ENCODE measurements around the gene RAB7A. TPM values are rescaled to one million over a fixed set of nuclear protein-coding genes. Genes with fewer than 3 reads are reported as not detected.

RAB7A gene
- total and polyA plus RNA-seq, 2 of the 13 experiments (the other 11 are each of a cell fraction or from before 2014, with no cell fraction given), result 26.5 to 182 TPM

GRCh38 chr3:128814519-128815317 lies 88.7 kb downstream of the RAB7A start (continued):
- TF ChIP-seq ZBTB4 (CRISPR knock-in tag; IDR thresholded peaks at IDR 0.05; ENCODE audit: borderline replicate concordance), result no peak

- H3K4me3 ChIP-seq (replicated peaks in 1 of 3; ENCODE audit: insufficient read depth in 1 of 3, low read depth in 2 of 3, low read length in 3 of 3), result no peak overlapping the region
- ChIA-PET CTCF (ENCODE audit: low intra/inter-chr PET ratio, low total read pairs) (no interaction called here), POLR2A (no interaction called here)
- whole genome bisulfite sequencing (ENCODE audit: low lambda C conversion rate), result 84% methylated on average over 3 of the region's 3 CpGs
- in situ Hi-C loops (cut with HindIII; ENCODE audit: extremely low pct_ligation_motif_present, low pct_unique_long_range_greater_than_20kb), result no loop called here
- intact Hi-C loops (cut with micrococcal nuclease; ENCODE audit: unreplicated experiment), result no loop called here
- no peak overlapping the region for H3K9ac ChIP-seq (ENCODE audit: insufficient read depth, low read depth, low read length)
- no peaks in the 10 kb centered on the region for H3K4me1 ChIP-seq (ENCODE audit: insufficient read depth, low read length)
- peaks cover 2% of the 10 kb centered on the region; the same call in 1 of the 2 replicates for H4K20me1 ChIP-seq (ENCODE audit: insufficient read depth, low read length)
- no peaks in the 10 kb centered on the region for H3K79me2 ChIP-seq (ENCODE audit: insufficient read depth, low read length)
- DNase-seq (ENCODE audit: low spot score), result no peak
- H3K36me3 ChIP-seq (replicated peaks in 1 of 2; ENCODE audit: control insufficient read depth in 1 of 2, insufficient read depth in 2 of 2, low read length in 2 of 2), result peaks cover 19 to 52% of the 10 kb centered on the region in 2 experiments
- no peaks in the 10 kb centered on the region for H3K9me3 ChIP-seq (ENCODE audit: low read length)
- H3K27me3 ChIP-seq (ENCODE audit: control insufficient read depth in 1 of 2, insufficient read depth in 2 of 2, low read length in 2 of 2), result no peaks in the 10 kb centered on the region
- no peak for FAIRE-seq
- ATAC-seq, result no peak
- BruUV-seq (replicated peaks), result no TSS peak
- no peak for TF ChIP-seq KLF12 (CRISPR knock-in tag; IDR thresholded peaks at IDR 0.05; ENCODE audit: borderline replicate concordance)
- no peak for TF ChIP-seq ZGPAT (CRISPR knock-in tag; IDR thresholded peaks at IDR 0.05)
- peak; percentile 23 for TF ChIP-seq SKI (IDR thresholded peaks at IDR 0.05; ENCODE audit: partially characterized antibody)
- TF ChIP-seq RBM22 (optimal IDR thresholded peaks at IDR 0.05; ENCODE audit: low read length), result peak; percentile 52
- no peak overlapping the region for H3K4me2 ChIP-seq (ENCODE audit: low read depth, low read length)
- H3K27ac ChIP-seq (ENCODE audit: extremely low read length, insufficient read depth, low read length), result no peak overlapping the region
- H2AFZ ChIP-seq (ENCODE audit: low read length), result no peak overlapping the region
These were observed 89.5 kb downstream of the RAB7A start for GRCh38 chr3:128815318-128816064.
